Mesenchymal stem cell (in vitro differentiated cells and primary cell): ENCODE measurements around the gene COL4A2.

ENCODE experiments used
- DNase-seq: peaks from one replicate; pipeline ENCODE4 v3.0.0-alpha.2; 2013
- H2AFZ ChIP-seq: one replicate; pipeline ENCODE4 v1.6.1; 2013; ENCODE audit warnings: low read depth, mild to moderate bottlenecking, control low read depth, inconsistent platforms, low read length, moderate library complexity
- H2AK5ac ChIP-seq: 2 replicates; pipeline ENCODE4 v1.6.1; 2013; ENCODE audit warnings: low read length, moderate library complexity, mild to moderate bottlenecking, inconsistent platforms; ENCODE audit not compliant: severe bottlenecking
- H2BK120ac ChIP-seq: one replicate; pipeline ENCODE4 v1.6.1; 2013; ENCODE audit warnings: low read depth, mild to moderate bottlenecking, inconsistent platforms, low read length, moderate library complexity
- H2BK12ac ChIP-seq, 2 experiments: one replicate each; pipeline ENCODE4 v1.6.1; 2013; ENCODE audit warnings: inconsistent platforms in 2 of 2, low read length in 2 of 2, mild to moderate bottlenecking in 2 of 2, moderate library complexity in 2 of 2, control low read depth in 1 of 2
- H2BK15ac ChIP-seq: one replicate; pipeline ENCODE4 v1.6.1; 2013; ENCODE audit warnings: mild to moderate bottlenecking, low read depth, inconsistent platforms; ENCODE audit not compliant: poor library complexity, severe bottlenecking
- H2BK5ac ChIP-seq: 2 replicates; pipeline ENCODE4 v1.6.1; 2013; ENCODE audit warnings: low read depth, mild to moderate bottlenecking, low read length, control low read depth, inconsistent platforms; ENCODE audit not compliant: poor library complexity, severe bottlenecking
- H3K14ac ChIP-seq, 2 experiments: one replicate each; pipeline ENCODE4 v1.6.1; 2013; ENCODE audit warnings: inconsistent platforms in 2 of 2, low read length in 2 of 2, control low read depth in 1 of 2, mild to moderate bottlenecking in 1 of 2, moderate library complexity in 1 of 2
- H3K18ac ChIP-seq, 2 experiments: one replicate each; pipeline ENCODE4 v1.6.1; 2013; ENCODE audit warnings: inconsistent platforms in 2 of 2, low read length in 2 of 2, control low read depth in 1 of 2, low read depth in 1 of 2, mild to moderate bottlenecking in 1 of 2
- H3K23ac ChIP-seq, 2 experiments: one replicate each; pipeline ENCODE4 v1.6.1; 2013; ENCODE audit warnings: inconsistent platforms in 2 of 2, low read length in 2 of 2, mild to moderate bottlenecking in 2 of 2, moderate library complexity in 2 of 2, control low read depth in 1 of 2
- H3K27ac ChIP-seq: 2 replicates; pipeline ENCODE4 v1.5.1; 2013; ENCODE audit warnings: mild to moderate bottlenecking, moderate library complexity, low read length, control low read depth, inconsistent platforms; ENCODE audit not compliant: poor library complexity, severe bottlenecking
- H3K27me3 ChIP-seq, 2 experiments: 2 replicates each; pipeline versions ENCODE4 v1.6.1 to v1.7.0; 2013; ENCODE audit warnings: low read length in 2 of 2, mild to moderate bottlenecking in 2 of 2, moderate library complexity in 2 of 2, control low read depth in 1 of 2, inconsistent platforms in 1 of 2; ENCODE audit not compliant: control insufficient read depth in 1 of 2, insufficient read depth in 1 of 2
- H3K36me3 ChIP-seq, 2 experiments: 2 replicates each; pipeline versions ENCODE4 v1.6.1 to v1.7.0; 2013; ENCODE audit warnings: low read length in 2 of 2, control low read depth in 1 of 2, inconsistent platforms in 1 of 2, low read depth in 1 of 2, mild to moderate bottlenecking in 1 of 2; ENCODE audit not compliant: insufficient read depth in 2 of 2, control insufficient read depth in 1 of 2
- H3K4ac ChIP-seq, 2 experiments: one replicate each; pipeline ENCODE4 v1.6.1; 2013; ENCODE audit warnings: inconsistent platforms in 2 of 2, low read length in 2 of 2, mild to moderate bottlenecking in 2 of 2, moderate library complexity in 2 of 2, control low read depth in 1 of 2, low read depth in 1 of 2
- H3K4me1 ChIP-seq: 2 replicates; pipeline ENCODE4 v1.6.1; 2013; ENCODE audit warnings: low read depth, low read length, control low read depth; ENCODE audit not compliant: control insufficient read depth, insufficient read depth
- H3K4me2 ChIP-seq: 2 replicates; pipeline ENCODE4 v1.6.1; 2013; ENCODE audit warnings: low read length, mild to moderate bottlenecking, inconsistent platforms; ENCODE audit not compliant: poor library complexity, severe bottlenecking
- H3K4me3 ChIP-seq, 2 experiments: 2 replicates each; pipeline versions ENCODE4 v1.5.1 to v1.7.0; 2013; ENCODE audit warnings: low read length in 2 of 2, mild to moderate bottlenecking in 2 of 2, control low read depth in 1 of 2, low read depth in 1 of 2; ENCODE audit not compliant: insufficient read depth in 1 of 2
- H3K79me1 ChIP-seq: replicated peaks from 2 replicates; pipeline ENCODE4 v1.6.1; 2013; ENCODE audit warnings: mild to moderate bottlenecking, control low read depth, low read length, inconsistent platforms; ENCODE audit not compliant: poor library complexity, severe bottlenecking
- H3K9ac ChIP-seq: 2 replicates; pipeline ENCODE4 v1.7.0; 2013; ENCODE audit warnings: mild to moderate bottlenecking, low read length, moderate library complexity
- H3K9me3 ChIP-seq: 2 replicates; pipeline ENCODE4 v1.7.0; 2013; ENCODE audit warnings: mild to moderate bottlenecking, low read length; ENCODE audit not compliant: control insufficient read depth
- H4K8ac ChIP-seq: one replicate; pipeline ENCODE4 v1.6.1; 2013; ENCODE audit warnings: inconsistent platforms, mild to moderate bottlenecking, low read length, moderate library complexity
- H4K91ac ChIP-seq: one replicate; pipeline ENCODE4 v1.6.1; 2013; ENCODE audit warnings: mild to moderate bottlenecking, low read length, inconsistent platforms
- WGBS: methylation state at CpG from one replicate; pipeline ENCODE4 v1.1.7; 2013; ENCODE audit warnings: mixed read lengths; 5-methylcytosine and 5-hydroxymethylcytosine counted together

COL4A2 gene

DNA sequence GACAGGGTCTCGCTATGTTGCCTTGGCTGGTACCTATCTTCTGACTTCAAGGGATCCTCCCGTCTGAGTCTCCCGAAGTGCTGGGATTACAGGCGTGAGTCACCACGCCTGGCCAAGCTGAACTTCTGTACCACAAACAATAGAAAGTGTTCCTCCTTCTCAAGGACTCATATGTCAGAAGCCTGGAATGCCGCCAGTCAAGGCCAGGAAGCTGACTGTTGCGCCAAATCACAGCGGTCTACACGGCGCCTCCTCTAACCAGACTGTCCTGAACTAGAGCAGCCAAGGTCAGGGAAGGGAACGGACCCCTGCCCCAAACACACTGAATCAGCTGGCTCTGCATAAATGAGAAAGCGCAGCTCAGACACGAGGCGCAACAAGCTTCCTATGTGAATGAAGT, 239.8 kb downstream of the COL4A2 start:
- Histone ChIP-seq H3K27me3 (no peaks in the 10 kb centered on the region), H3K18ac (peak overlapping the region in 1 of 2 experiments; percentile 28), H2BK12ac (peak overlapping the region in 1 of 2 experiments; percentile 10), H3K4me1 (peaks cover 5% of the 10 kb centered on the region), H3K9ac (no peak overlapping the region), H2AFZ (no peak overlapping the region), H2BK5ac (peak overlapping the region; percentile 59), H4K91ac (no peak overlapping the region), H3K9me3 (peaks cover 4% of the 10 kb centered on the region), H3K36me3 (no peaks in the 10 kb centered on the region), H3K4me3 (no peak overlapping the region), H2BK120ac (no peak overlapping the region), H3K23ac (no peak overlapping the region), H3K14ac (no peak overlapping the region), H4K8ac (no peak overlapping the region), H3K4me2 (no peak overlapping the region), H2AK5ac (no peak overlapping the region), H3K4ac (no peak overlapping the region), H3K27ac (no peak overlapping the region), H2BK15ac (no peak overlapping the region), H3K79me1 (peaks cover 8% of the 10 kb centered on the region)
- 63% methylated on average over 14 of the region's 14 CpGs for WGBS
- peak; percentile 90 for DNase-seq

DNA sequence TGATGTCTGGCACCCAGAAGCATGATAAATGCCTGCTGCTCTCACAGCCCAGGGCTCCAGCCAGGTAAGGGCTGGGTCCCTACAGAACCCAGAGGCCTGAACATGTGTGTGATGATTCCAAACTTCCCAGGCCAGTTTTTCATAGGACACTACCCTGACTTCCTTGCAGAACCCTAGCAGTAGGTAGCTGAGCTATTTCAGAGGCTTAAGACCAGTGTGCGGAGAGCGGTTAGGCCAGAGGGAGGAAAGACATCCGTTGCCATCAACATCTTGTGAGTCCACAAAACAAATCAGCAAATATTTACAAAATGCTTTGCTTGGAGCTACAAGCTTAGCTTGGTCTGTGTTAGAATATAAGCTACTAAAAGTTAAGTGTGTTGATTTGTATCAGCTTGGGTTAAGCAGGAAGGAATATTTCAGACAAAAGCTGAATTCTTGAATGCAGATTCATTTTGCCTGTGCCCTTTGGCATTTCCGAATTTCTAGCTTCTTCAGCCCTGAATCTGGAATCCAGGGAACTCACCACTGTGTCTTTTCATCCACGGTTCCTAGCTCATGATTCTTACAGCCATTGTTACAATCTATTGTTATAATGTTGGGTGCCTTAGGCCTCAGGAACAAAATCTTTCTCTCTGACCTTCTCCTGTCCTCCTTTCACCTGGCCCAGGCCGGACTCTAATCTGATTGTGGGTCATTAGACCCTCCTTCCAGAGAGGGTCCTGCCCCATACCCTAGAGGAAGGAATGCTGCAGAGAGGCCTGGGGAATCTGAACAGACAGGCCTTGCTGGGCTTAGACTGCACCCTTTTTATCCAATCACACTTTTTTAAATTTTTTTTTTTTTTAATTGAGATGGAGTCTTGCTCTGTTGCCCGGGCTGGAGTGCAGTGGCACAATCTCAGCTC, 242.1 kb downstream of the COL4A2 start:
- Histone ChIP-seq H3K18ac (no peak overlapping the region), H3K23ac (no peak overlapping the region), H3K14ac (no peak overlapping the region), H2BK15ac (no peak overlapping the region), H3K9me3 (peaks cover under 1% of the 10 kb centered on the region), H3K27ac (no peak overlapping the region), H2BK5ac (no peak overlapping the region), H2AK5ac (peak overlapping the region; percentile 64), H4K8ac (no peak overlapping the region), H3K4ac (no peak overlapping the region), H3K79me1 (peaks cover 11% of the 10 kb centered on the region), H2AFZ (no peak overlapping the region), H3K36me3 (no peaks in the 10 kb centered on the region), H3K4me2 (no peak overlapping the region), H3K9ac (no peak overlapping the region), H3K27me3 (no peaks in the 10 kb centered on the region), H2BK12ac (no peak overlapping the region), H3K4me3 (no peak overlapping the region), H4K91ac (no peak overlapping the region), H3K4me1 (peaks cover 5% of the 10 kb centered on the region), H2BK120ac (no peak overlapping the region)
- DNase-seq: no peak
- 87% methylated on average over 6 of the region's 7 CpGs for WGBS

DNA sequence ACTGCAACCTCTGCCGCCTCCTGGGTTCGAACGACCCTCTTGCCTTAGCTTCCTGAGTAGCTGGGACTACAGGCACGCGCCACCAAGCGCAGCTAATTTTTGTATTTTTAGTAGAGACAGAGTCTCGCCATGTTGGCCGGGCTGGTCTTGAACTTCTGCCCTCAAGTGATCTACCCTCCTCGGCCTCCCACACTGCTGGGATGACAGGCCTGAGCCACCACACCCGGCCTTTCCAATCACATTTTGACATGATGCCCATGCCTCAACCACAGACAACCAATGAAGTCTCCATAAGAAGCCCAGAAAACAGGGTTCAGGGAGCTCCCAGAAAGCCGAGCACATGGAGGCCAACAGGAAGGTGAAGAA, 242.7 kb downstream of the COL4A2 start:
- WGBS: 96% methylated on average over 11 of the region's 11 CpGs

DNA sequence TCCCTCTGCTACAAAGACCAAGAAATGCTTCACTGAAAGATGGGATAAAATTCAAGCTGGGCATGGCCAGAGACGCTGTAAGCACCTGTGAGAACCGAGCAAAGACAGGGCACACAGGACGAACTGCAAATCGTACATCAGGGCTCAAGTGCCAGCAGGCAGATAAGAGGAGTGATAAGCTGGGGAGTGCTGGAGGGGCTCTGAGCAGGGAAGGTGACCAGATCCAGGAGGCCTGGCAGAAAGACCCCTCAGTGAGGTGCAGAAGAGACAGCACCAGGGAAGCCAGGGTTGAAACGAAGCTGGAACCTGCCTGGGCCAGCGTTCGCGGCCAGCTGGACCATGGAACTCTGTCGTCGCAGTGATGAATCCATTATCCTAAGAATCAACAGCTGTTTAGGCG, 244.2 kb downstream of the COL4A2 start:
- Histone ChIP-seq H3K18ac (no peak overlapping the region), H2AK5ac (no peak overlapping the region), H3K4ac (no peak overlapping the region), H4K8ac (no peak overlapping the region), H3K9ac (no peak overlapping the region), H2BK12ac (no peak overlapping the region), H2BK120ac (no peak overlapping the region), H3K9me3 (no peaks in the 10 kb centered on the region), H2BK5ac (no peak overlapping the region), H3K4me3 (no peak overlapping the region), H2BK15ac (no peak overlapping the region), H3K4me1 (peaks cover 5% of the 10 kb centered on the region), H3K23ac (no peak overlapping the region), H3K27ac (no peak overlapping the region), H3K27me3 (no peaks in the 10 kb centered on the region), H3K79me1 (peaks cover 23% of the 10 kb centered on the region), H3K4me2 (no peak overlapping the region), H3K36me3 (no peaks in the 10 kb centered on the region), H2AFZ (no peak overlapping the region), H3K14ac (no peak overlapping the region), H4K91ac (no peak overlapping the region)
- DNase-seq: no peak
- WGBS: 83% methylated on average over 11 of the region's 11 CpGs

More for the DNA sequence above, 242.7 kb downstream of the COL4A2 start:
- Histone ChIP-seq H2BK120ac (no peak overlapping the region), H3K9me3 (no peaks in the 10 kb centered on the region), H3K79me1 (peaks cover 12% of the 10 kb centered on the region), H3K4ac (no peak overlapping the region), H2BK15ac (no peak overlapping the region), H3K4me2 (no peak overlapping the region), H3K14ac (no peak overlapping the region), H3K18ac (no peak overlapping the region), H2BK12ac (no peak overlapping the region), H2AFZ (no peak overlapping the region), H4K91ac (no peak overlapping the region), H3K27ac (no peak overlapping the region), H4K8ac (no peak overlapping the region), H3K36me3 (no peaks in the 10 kb centered on the region), H3K9ac (no peak overlapping the region), H2BK5ac (no peak overlapping the region), H2AK5ac (no peak overlapping the region), H3K4me1 (peaks cover 5% of the 10 kb centered on the region), H3K4me3 (no peak overlapping the region), H3K23ac (no peak overlapping the region), H3K27me3 (no peaks in the 10 kb centered on the region)
- DNase-seq: no peak
